HPDE6-E6E7 (cell line): ENCODE data around the gene FAM131A.
A peak's percentile ranks its signal among the peaks of the same experiment; 100 is the strongest.

Experiments
- DNase-seq: peaks from one replicate; pipeline ENCODE4 v3.0.0; 2011; ENCODE audit warnings: missing footprints; ENCODE audit errors: extremely low spot score

The FAM131A gene

GRCh38 chr3:184357248-184358123 is 20.1 kb downstream of the FAM131A start:
- no peak for DNase-seq

DNA sequence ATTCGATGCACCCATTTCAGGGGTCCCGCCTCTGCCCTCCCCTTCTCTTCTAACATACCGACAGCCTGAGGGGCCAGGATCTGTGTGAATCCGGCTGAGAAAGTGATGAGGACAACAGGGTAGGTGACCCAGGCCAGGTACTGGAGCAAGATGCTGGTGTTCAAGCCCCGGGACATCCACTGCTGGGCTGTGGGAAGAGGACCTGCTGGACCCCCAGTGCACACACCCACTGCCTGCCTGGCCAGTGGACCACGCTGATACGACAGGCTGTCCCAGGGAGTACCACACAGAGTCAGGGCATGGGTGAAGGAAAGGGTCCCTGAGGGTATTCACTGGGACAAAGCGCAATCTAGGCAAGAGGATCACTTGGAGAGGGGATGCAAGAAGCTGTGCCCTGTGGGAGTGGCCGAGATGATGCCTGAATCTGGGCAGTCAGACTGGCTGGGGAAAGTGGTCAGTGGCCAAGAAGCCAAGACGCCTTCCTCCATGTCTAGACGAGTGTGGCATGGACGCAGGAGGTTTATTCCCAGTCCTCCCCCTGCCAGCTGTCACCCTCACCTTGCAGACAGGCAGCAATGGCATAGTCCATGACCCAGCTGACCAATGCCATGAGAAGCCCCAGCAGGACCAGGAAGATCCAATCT is 20.8 kb downstream of the FAM131A start:
- DNase-seq, result no peak

- no peak for DNase-seq
Observed at GRCh38 chr3:184358921-184359350, 21.5 kb downstream of the FAM131A start.

- DNase-seq, result no peak
Observed at GRCh38 chr3:184359610-184360009, 22.2 kb downstream of the FAM131A start.

DNA sequence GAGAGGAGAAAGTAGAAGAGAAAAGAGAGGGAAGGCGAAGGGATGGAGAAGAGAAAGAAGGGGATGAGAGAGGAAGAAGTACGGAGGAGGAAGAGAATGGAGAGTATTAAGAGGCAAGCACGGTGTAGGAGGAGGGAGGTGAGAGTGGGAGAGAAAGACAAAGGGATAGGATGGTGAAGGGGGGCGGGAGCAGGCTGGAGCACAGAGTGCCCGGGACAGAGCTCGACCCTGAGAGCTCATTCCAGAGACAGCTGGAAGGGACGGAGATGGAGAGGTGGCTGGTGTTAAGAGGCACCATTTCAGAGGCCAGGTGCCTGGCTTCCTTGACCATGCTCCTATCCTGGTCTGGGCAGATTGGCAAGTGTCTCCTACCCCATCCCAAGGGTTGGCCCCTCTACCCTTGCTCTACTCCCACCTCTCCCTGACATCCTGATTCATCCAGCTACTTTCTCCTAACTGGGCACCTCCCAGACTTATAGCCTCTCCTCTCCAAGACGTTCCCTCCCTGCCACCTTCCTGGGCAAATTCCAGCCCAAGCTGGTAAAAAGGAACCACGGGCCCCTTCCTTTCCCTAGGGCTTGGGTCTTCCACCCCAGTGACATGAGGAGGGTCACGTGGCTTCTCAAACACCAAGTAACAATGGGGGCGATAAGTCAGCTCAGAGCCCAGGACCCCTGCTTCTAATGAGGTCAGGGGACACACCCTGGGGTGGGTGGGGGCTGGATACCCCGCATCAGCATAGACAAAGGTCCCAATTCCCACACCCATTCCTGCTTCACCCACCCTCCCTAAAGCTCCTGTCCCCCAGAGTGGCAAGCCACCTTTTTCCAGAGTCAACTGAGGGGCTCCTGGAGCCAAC is 22.9 kb downstream of the FAM131A start:
- no peak for DNase-seq

DNA sequence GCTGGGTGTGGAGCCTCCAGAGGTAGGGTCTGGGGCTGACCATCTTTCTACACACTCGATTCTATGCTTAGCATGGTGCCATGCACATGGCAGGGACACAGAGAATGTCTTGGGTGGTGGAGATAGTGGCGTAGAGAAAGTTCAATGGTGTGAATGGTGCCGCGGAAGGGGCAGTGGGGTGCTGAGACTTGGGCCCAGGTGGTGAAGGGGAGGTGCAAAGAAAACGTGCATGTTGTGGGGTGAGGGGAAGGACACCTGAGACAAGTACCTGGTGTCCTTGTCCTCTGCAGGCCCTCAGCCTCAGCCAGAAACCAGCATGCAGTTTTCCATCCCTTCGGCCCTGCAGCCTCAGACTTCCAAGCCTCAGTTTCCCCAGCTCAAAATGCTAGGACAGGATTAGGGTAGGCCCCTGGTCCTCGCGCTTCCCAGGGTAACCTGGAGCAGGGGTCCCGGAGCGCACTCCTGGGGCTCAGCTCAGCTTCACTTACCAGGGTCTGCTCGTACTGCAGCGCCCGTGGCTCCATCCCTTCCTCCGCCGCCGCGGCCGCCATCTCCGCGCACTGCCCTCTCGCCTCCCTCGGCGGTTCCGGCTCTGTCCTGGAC is 23.6 kb downstream of the FAM131A start:
- DNase-seq, result no peak

DNA sequence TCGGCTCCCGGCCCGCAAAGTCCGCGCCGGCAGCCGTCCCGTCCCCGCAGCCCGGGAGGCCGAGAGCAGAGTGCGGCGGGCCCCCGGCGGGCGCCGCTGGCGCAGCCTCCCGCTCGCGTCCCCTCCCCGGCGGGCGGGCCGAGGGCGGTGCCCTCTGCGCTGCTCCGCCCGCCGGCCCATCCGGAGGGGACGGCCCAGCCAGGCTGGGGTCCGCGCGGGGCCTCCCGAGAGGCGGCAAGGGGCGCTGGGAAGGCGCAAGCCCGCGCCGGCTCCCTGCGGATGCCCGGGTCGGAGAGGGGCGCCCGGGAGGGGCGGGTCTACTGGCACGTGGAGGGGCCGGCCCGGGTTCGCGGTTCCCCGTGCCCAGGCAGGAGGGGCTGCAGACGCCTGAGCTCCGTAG is 24.1 kb downstream of the FAM131A start, which contains the start of the genes CLCN2 and POLR2H:
CLCN2 (minus strand) TSS at position 74 of the 400 bp plus-strand sequence. CDS start 126 bp downstream, outside the sequence.
POLR2H (plus strand) TSS at position 179 of the 400 bp plus-strand sequence. CDS start 1,783 bp downstream, outside the sequence.
- DNase-seq, result peak; percentile 45

DNA sequence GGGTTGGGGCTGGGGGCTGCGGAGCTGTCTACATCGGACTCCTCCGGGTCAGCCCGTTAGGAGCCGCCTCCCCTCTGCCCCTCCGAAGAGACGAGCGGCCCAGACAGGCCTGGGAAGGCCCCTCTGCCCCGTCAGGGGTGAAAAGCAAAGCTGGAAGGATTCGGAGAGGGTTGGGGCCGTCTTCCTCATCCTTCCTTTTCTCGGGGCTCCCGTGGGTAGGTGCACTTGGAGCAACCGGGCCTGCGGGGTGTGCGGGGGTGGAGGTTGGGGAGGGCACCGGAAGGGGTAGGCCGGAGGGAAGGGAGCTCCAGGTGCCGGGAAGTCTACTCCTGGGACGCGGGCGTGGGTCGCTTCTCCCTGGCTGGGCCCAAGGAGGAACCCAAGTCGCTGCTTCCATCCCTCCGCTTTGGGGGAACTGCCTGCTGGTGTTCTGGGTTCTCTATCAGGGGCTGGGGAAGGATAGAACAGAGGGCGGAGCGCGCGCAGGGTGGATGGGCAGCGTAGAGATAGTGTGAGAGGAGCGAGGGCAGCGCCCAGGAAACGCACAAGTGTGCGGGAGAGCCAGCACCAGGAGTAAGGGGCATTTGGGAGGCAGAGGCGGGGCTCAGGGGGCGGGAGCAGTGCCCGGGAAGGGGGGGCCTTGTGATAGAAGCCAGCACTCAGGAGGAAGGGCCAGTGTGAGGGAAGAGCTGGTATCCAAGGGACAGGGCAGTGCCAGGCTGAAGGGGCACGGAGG is 24.7 kb downstream of the FAM131A start:
- DNase-seq, result peak; percentile 63

GRCh38 chr3:184362668-184363546 is 25.5 kb downstream of the FAM131A start:
- DNase-seq, result peak; percentile 94

DNA sequence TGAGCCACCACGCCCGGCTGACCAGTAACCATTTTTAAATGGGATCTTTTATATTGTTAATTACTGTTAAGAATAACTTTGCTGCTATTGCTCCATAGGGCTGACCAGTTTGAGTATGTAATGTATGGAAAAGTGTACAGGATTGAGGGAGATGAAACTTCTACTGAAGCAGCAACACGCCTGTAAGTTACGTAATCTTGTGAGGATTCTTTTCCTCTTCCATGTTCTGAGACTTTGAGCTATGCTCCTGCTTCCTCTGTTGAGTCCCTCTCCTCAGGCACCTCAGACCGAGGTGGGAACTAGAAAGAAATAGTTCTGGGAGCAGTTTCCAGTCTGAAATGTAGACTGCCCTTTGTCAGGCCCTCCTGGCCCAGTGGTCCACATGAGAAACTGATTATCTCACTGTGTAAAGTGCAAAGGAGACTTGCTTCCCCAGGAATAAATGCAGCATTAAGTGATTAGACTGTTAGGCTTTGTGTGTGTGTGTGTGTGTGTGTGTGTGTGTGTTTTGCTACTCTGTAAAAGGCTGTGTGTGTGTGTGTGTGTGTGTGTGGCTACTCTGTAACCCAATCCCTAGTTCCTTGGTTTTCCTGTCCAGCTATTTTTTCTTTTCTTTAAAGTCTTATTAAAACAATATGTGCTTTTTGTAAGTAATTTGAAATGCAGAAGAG is 29.4 kb downstream of the FAM131A start:
- no peak for DNase-seq

GRCh38 chr3:184368116-184368515 is 30.7 kb downstream of the FAM131A start:
- no peak for DNase-seq

DNA sequence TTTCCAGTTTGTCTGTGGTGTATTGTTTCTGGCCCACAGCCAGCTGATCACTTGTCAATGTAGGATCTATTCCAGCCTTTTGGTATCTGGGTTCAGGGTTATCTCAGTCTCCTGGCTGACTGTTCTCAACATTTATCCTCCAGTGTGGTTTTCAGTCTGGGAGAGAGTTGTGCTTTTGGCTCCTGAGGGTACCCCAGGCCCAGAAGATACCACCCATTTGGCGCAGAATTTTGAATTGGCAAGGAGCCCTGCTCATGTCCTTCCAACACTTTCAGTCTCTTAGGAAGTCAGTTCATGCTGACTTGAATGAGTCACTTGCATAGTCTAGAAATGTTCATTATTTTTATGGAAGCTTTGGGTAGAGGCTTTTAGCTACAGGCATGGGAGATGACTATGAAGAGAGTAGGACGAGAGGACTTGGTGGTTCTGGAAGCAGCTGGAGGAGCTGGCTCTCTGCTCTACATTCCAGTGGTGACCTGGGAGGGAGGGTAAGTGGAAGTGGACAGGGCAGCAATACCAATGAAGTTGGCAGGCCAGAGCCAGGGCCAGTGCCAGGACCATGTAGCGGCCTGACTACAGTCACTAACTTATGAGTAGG is 31.3 kb downstream of the FAM131A start:
- DNase-seq, result no peak

- DNase-seq, result peak; percentile 90
Observed at GRCh38 chr3:184371570-184372018, 34.2 kb downstream of the FAM131A start.

- no peak for DNase-seq
Observed at GRCh38 chr3:184372296-184372821, 35.0 kb downstream of the FAM131A start.

- DNase-seq, result no peak
Observed at GRCh38 chr3:184372911-184373310, 35.5 kb downstream of the FAM131A start.

- DNase-seq, result no peak
Observed at GRCh38 chr3:184373422-184373821, 36.0 kb downstream of the FAM131A start.

DNA sequence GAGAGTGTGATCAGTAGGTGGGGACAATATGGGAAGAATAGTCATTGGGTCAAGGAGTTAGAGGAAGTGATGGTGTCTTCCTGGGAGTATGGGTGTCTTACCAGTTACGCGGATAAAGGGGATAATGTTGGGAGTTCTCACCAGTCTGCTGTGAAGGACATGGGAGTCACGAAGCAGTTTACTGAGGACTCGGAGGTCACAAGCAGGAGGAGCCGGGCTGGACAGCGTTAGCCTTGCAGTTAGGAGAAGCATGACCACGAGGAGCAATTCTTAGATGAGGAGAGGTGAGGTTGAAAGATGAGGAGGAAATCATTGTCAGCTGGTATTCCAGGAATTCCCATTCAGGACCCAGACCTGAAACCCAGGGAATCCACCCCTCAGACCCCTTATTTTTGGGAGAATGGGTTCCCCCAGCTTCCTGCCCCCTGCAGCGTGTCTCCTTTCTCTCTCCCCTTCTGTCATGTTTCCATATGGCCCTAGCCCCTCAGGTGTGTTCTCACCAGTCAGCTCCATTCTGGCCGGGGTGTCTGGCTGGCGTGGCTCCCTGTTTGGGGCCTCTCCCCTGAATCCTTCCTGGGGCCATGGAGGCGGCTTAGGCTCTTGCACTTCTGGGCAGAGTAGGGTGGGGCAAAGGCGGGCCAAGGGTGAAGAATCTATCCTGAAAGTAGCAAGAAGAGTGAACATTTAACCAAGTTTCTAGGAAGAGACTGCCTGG is 38.5 kb downstream of the FAM131A start:
- DNase-seq, result no peak

- DNase-seq, result no peak
Observed at GRCh38 chr3:184377374-184377773, 40.0 kb downstream of the FAM131A start.
